ENCODE measurements around the gene ZNF438.

GRCh38 chr10:31041011-31041410 lies 9.3 kb upstream of the ZNF438 start:
- TF ChIP-seq, protein P1, sequence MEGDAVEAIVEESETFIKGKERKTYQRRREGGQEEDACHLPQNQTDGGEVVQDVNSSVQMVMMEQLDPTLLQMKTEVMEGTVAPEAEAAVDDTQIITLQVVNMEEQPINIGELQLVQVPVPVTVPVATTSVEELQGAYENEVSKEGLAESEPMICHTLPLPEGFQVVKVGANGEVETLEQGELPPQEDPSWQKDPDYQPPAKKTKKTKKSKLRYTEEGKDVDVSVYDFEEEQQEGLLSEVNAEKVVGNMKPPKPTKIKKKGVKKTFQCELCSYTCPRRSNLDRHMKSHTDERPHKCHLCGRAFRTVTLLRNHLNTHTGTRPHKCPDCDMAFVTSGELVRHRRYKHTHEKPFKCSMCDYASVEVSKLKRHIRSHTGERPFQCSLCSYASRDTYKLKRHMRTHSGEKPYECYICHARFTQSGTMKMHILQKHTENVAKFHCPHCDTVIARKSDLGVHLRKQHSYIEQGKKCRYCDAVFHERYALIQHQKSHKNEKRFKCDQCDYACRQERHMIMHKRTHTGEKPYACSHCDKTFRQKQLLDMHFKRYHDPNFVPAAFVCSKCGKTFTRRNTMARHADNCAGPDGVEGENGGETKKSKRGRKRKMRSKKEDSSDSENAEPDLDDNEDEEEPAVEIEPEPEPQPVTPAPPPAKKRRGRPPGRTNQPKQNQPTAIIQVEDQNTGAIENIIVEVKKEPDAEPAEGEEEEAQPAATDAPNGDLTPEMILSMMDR (IDR thresholded peaks at IDR 0.05): no peak
- no peak for TF ChIP-seq POLR2A (IDR thresholded peaks at IDR 0.05)

Data from lower leg skin (tissue), 3 donors.